HCT116 (cell line): Measurements from ENCODE around the gene MISP.

Source experiments
- CTCF ChIP-seq, 3 experiments: fragments of 200-600 bp in 1 of 3; sonication (generic) in 1 of 3; IDR thresholded peaks in 2 of 3; conservative IDR thresholded peaks in 1 of 3; 2 replicates each; pipeline ENCODE4 v1.5.1; 2012 to 2017; ENCODE audit warnings: low read depth in 2 of 3, low read length in 2 of 3, antibody characterized with exemption in 1 of 3, borderline replicate concordance in 1 of 3, control low read depth in 1 of 3, mild to moderate bottlenecking in 1 of 3, mixed read lengths in 1 of 3, mixed run types in 1 of 3, moderate library complexity in 1 of 3; ENCODE audit not compliant: insufficient read depth in 1 of 3
- EGR1 ChIP-seq: IDR thresholded peaks from 2 replicates; pipeline ENCODE4 v1.6.1; 2012; ENCODE audit warnings: low read depth
- ELF1 ChIP-seq: IDR thresholded peaks from 2 replicates; pipeline ENCODE4 v1.6.1; 2012; ENCODE audit warnings: low read depth, borderline replicate concordance
- EZH2phosphoT487 ChIP-seq: fragments of 200-600 bp; IDR thresholded peaks from 2 replicates; pipeline ENCODE4 v1.6.1; 2018; ENCODE audit warnings: antibody characterized with exemption, borderline replicate concordance
- JUND ChIP-seq: IDR thresholded peaks from 2 replicates; pipeline ENCODE4 v1.6.1; 2012
- POLR2A ChIP-seq: IDR thresholded peaks from 2 replicates; pipeline ENCODE4 v1.7.0; 2011; ENCODE audit warnings: borderline replicate concordance; ENCODE audit not compliant: insufficient read depth, insufficient read length; ENCODE audit errors: extremely low read depth
- POLR2AphosphoS5 ChIP-seq: IDR thresholded peaks from 2 replicates; pipeline ENCODE4 v1.6.1; 2011; ENCODE audit warnings: mild to moderate bottlenecking, low read depth, low read length, moderate library complexity
- REST ChIP-seq: IDR thresholded peaks from 2 replicates; pipeline ENCODE4 v1.6.1; 2012; ENCODE audit warnings: low read depth
- TCF7L2 ChIP-seq: IDR thresholded peaks from 2 replicates; pipeline ENCODE4 v1.7.0; 2011; ENCODE audit warnings: borderline replicate concordance, inconsistent platforms; ENCODE audit not compliant: insufficient read depth, insufficient read length; ENCODE audit errors: extremely low read depth
- TF ChIP-seq, protein P1 (sequence below): IDR thresholded peaks from 2 replicates; pipeline ENCODE4 v1.6.1; 2012

- TF ChIP-seq CTCF (IDR thresholded peaks at IDR 0.05 in 2 of 3, conservative IDR thresholded peaks at IDR 0.05 in 1 of 3; ENCODE audit: borderline replicate concordance in 1 of 3, insufficient read depth in 1 of 3, low read depth in 2 of 3, low read length in 2 of 3) (no peak), POLR2A (no peak), EGR1 (no peak), TCF7L2 (no peak), POLR2AphosphoS5 (no peak), JUND (no peak), REST (no peak), EZH2phosphoT487 (no peak), ELF1 (no peak)
- TF ChIP-seq, protein P1, sequence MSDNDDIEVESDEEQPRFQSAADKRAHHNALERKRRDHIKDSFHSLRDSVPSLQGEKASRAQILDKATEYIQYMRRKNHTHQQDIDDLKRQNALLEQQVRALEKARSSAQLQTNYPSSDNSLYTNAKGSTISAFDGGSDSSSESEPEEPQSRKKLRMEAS: no peak
These were observed 31.1 kb upstream of the MISP start for GRCh38 chr19:719636-720344.
